Activated T-cell treated with anti-CD3 and anti-CD28 coated beads, Interleukin-2, amount 50 U/mL, for 72 hours (primary cell): ENCODE results near the gene NEAT1. TPM values are rescaled to one million over a fixed set of nuclear protein-coding genes. Genes with fewer than 3 reads are reported as not detected.
"Not testable (repeated sequence)": the region's sequence is repeated elsewhere in the genome, so short reads cannot be mapped to it uniquely, and the experiment has no call there.

ENCODE experiments used
- ATAC-seq, 2 donors: fragments of 150-1000 bp; cut with Tn5 transposase; replicated peaks in 1 of 2; 2 replicates each; pipeline ENCODE4 v1.10.0; 2021; ENCODE audit warnings: moderate library complexity in 2 of 2, mild to moderate bottlenecking in 1 of 2
- DNase-seq, 2 donors: peaks; one replicate each; pipeline ENCODE4 v3.0.0; 2021 to 2022; ENCODE audit warnings: mixed read lengths in 1 of 2
- H3K27ac Mint-ChIP-seq: one replicate; pipeline ENCODE4 v1.8.0; 2022; ENCODE audit warnings: mild to moderate bottlenecking, moderate library complexity, mixed read lengths
- H3K27me3 Mint-ChIP-seq: one replicate; pipeline ENCODE4 v1.8.0; 2022; ENCODE audit warnings: low read depth, mixed read lengths
- H3K36me3 Mint-ChIP-seq, 2 donors: one replicate each; pipeline ENCODE4 v1.8.0; 2022; ENCODE audit warnings: mixed read lengths in 2 of 2, mild to moderate bottlenecking in 1 of 2; ENCODE audit not compliant: insufficient read depth in 2 of 2
- H3K4me1 Mint-ChIP-seq: one replicate; pipeline ENCODE4 v1.8.0; 2022; ENCODE audit warnings: low read depth, mixed read lengths
- H3K4me3 Mint-ChIP-seq, 2 donors: one replicate each; pipeline ENCODE4 v1.8.0; 2022; ENCODE audit warnings: mild to moderate bottlenecking in 2 of 2, mixed read lengths in 2 of 2, moderate library complexity in 2 of 2
- H3K9me3 Mint-ChIP-seq, 2 donors: one replicate each; pipeline ENCODE4 v1.8.0; 2022; ENCODE audit warnings: mixed read lengths in 2 of 2
- total RNA-seq, 2 donors: library from RNA; stranded (reverse); gene quantifications; one replicate each; pipeline ENCODE4 v1.2.3, GENCODE V29; 2022

NEAT1 gene
- total RNA-seq, 2 donors from 2014 or later: 678 to 1,151 TPM

GRCh38 chr11:65452806-65453490 is 30.4 kb downstream of the NEAT1 start:
- peak in 1 of 2 donors; percentile 23 for ATAC-seq
- H3K4me3 Mint-ChIP-seq: peak overlapping the region in 1 of 2 donors; percentile 69
- H3K9me3 Mint-ChIP-seq: no peaks in the 10 kb centered on the region
- no peaks in the 10 kb centered on the region for H3K27me3 Mint-ChIP-seq
- no peak for DNase-seq
- peaks cover 0 to 2% of the 10 kb centered on the region in 2 donors for H3K36me3 Mint-ChIP-seq
- peak overlapping the region; percentile 96 for H3K27ac Mint-ChIP-seq
- peaks cover 50% of the 10 kb centered on the region for H3K4me1 Mint-ChIP-seq

GRCh38 chr11:65454311-65454695 is 31.7 kb downstream of the NEAT1 start:
- DNase-seq (no peak), ATAC-seq (no peak)
- H3K4me1 Mint-ChIP-seq: peaks cover 47% of the 10 kb centered on the region
- no peak overlapping the region for H3K27ac Mint-ChIP-seq
- H3K27me3 Mint-ChIP-seq: no peaks in the 10 kb centered on the region
- peaks cover 0 to 2% of the 10 kb centered on the region in 2 donors for H3K36me3 Mint-ChIP-seq
- H3K9me3 Mint-ChIP-seq: no peaks in the 10 kb centered on the region
- peak overlapping the region; percentile 94 to 96 for H3K4me3 Mint-ChIP-seq

GRCh38 chr11:65454696-65455456 is 32.3 kb downstream of the NEAT1 start:
- Mint-ChIP-seq H3K4me1 (peaks cover 52% of the 10 kb centered on the region), H3K9me3 (no peaks in the 10 kb centered on the region), H3K4me3 (peak overlapping the region; percentile 94 to 96), H3K27ac (peak overlapping the region; percentile 85), H3K27me3 (no peaks in the 10 kb centered on the region), H3K36me3 (no peaks in the 10 kb centered on the region)
- ATAC-seq (peak; percentile 97 to 99), DNase-seq (peak; percentile 87 to 90)

- peaks cover 57% of the 10 kb centered on the region for H3K4me1 Mint-ChIP-seq
Measured at GRCh38 chr11:65456418-65456817, 33.8 kb downstream of the NEAT1 start.

GRCh38 chr11:65459552-65459951 is 37.0 kb downstream of the NEAT1 start:
- DNase-seq (no peak), ATAC-seq (no peak)
- Mint-ChIP-seq H3K4me3 (no peak overlapping the region), H3K27me3 (no peaks in the 10 kb centered on the region), H3K27ac (no peak overlapping the region), H3K36me3 (no peaks in the 10 kb centered on the region), H3K9me3 (no peaks in the 10 kb centered on the region), H3K4me1 (peaks cover 39% of the 10 kb centered on the region)

More at GRCh38 chr11:65456418-65456817, 33.8 kb downstream of the NEAT1 start:
- Mint-ChIP-seq H3K4me3 (peak overlapping the region; percentile 77 to 94), H3K36me3 (no peaks in the 10 kb centered on the region), H3K27ac (no peak overlapping the region), H3K27me3 (no peaks in the 10 kb centered on the region), H3K9me3 (no peaks in the 10 kb centered on the region)
- ATAC-seq: no peak
- no peak for DNase-seq

GRCh38 chr11:65465471-65465870 is 42.9 kb downstream of the NEAT1 start:
- not testable (repeated sequence) for H3K4me3 Mint-ChIP-seq, H3K36me3 Mint-ChIP-seq, H3K9me3 Mint-ChIP-seq, ATAC-seq, H3K27me3 Mint-ChIP-seq, DNase-seq, H3K27ac Mint-ChIP-seq
- peaks cover 22% of the 10 kb centered on the region for H3K4me1 Mint-ChIP-seq

- not testable (repeated sequence) for H3K9me3 Mint-ChIP-seq, DNase-seq, H3K27ac Mint-ChIP-seq, ATAC-seq, H3K36me3 Mint-ChIP-seq, H3K4me3 Mint-ChIP-seq, H3K27me3 Mint-ChIP-seq
- peaks cover 40% of the 10 kb centered on the region for H3K4me1 Mint-ChIP-seq
Measured at GRCh38 chr11:65467306-65467705, 44.7 kb downstream of the NEAT1 start.

- Mint-ChIP-seq H3K36me3 (no peaks in the 10 kb centered on the region), H3K4me1 (peaks cover 49% of the 10 kb centered on the region), H3K27me3 (no peaks in the 10 kb centered on the region), H3K4me3 (peak overlapping the region; percentile 4 to 18), H3K9me3 (no peaks in the 10 kb centered on the region), H3K27ac (no peak overlapping the region)
- DNase-seq: peak; percentile 77 to 81
- peak; percentile 64 to 71 for ATAC-seq
Measured at GRCh38 chr11:65468874-65469333, 46.3 kb downstream of the NEAT1 start.

GRCh38 chr11:65470433-65471049 is 47.9 kb downstream of the NEAT1 start:
- Mint-ChIP-seq H3K27ac (peak overlapping the region; percentile 89), H3K4me1 (peaks cover 60% of the 10 kb centered on the region), H3K36me3 (peaks cover 0 to 2% of the 10 kb centered on the region in 2 donors), H3K9me3 (no peaks in the 10 kb centered on the region), H3K4me3 (peak overlapping the region in 1 of 2 donors; percentile 5), H3K27me3 (no peaks in the 10 kb centered on the region)
- no peak for DNase-seq
- ATAC-seq: no peak

- peak overlapping the region; percentile 71 to 72 for H3K4me3 Mint-ChIP-seq
- no peaks in the 10 kb centered on the region for H3K27me3 Mint-ChIP-seq
- DNase-seq (peak in 1 of 2 donors; percentile 36), ATAC-seq (peak in 1 of 2 donors; percentile 0)
- H3K27ac Mint-ChIP-seq: peak overlapping the region; percentile 89
- peaks cover 64% of the 10 kb centered on the region for H3K4me1 Mint-ChIP-seq
- H3K9me3 Mint-ChIP-seq: no peaks in the 10 kb centered on the region
- H3K36me3 Mint-ChIP-seq: peaks cover 2 to 5% of the 10 kb centered on the region in 2 donors
Measured at GRCh38 chr11:65471447-65471891, 48.9 kb downstream of the NEAT1 start.

GRCh38 chr11:65472588-65473277 is 50.1 kb downstream of the NEAT1 start:
- not testable (repeated sequence) for H3K36me3 Mint-ChIP-seq, ATAC-seq, H3K9me3 Mint-ChIP-seq, H3K27me3 Mint-ChIP-seq, DNase-seq
- H3K4me1 Mint-ChIP-seq: peaks cover 64% of the 10 kb centered on the region
- peak overlapping the region; percentile 49 to 72 for H3K4me3 Mint-ChIP-seq
- H3K27ac Mint-ChIP-seq: peak overlapping the region; percentile 89

- Mint-ChIP-seq H3K27ac (no peak overlapping the region), H3K36me3 (peaks cover 5 to 6% of the 10 kb centered on the region in 2 donors), H3K4me3 (no peak overlapping the region), H3K9me3 (no peaks in the 10 kb centered on the region), H3K27me3 (no peaks in the 10 kb centered on the region), H3K4me1 (peaks cover 59% of the 10 kb centered on the region)
- ATAC-seq (no peak), DNase-seq (no peak)
Measured at GRCh38 chr11:65473278-65473860, 50.8 kb downstream of the NEAT1 start.
